ENCODE data around the gene ALOX12B. TPM values are rescaled to one million over a fixed set of nuclear protein-coding genes. Genes with fewer than 3 reads are reported as not detected.
A peak's percentile ranks its signal among the peaks of the same experiment; 100 is the strongest.

Gene ALOX12B
- total and polyA plus RNA-seq, 2 donors (not counting 1 experiment from before 2014, with no cell fraction given): 0.57 to 0.69 TPM

GRCh38 chr17:8120520-8121406, 33.2 kb upstream of the ALOX12B start:
- H3K36me3 ChIP-seq (replicated peaks in 1 of 2; ENCODE audit: control extremely low read depth in 1 of 2, control insufficient read depth in 1 of 2, extremely low read depth in 1 of 2, insufficient read depth in 2 of 2, low read length in 1 of 2): no peaks in the 10 kb centered on the region
- H2AFZ ChIP-seq (ENCODE audit: insufficient read depth, low read depth, low read length, poor library complexity, severe bottlenecking): no peak overlapping the region
- no peaks in the 10 kb centered on the region for H3K9me3 Mint-ChIP-seq (ENCODE audit: insufficient read depth)
- TF ChIP-seq, protein P1, sequence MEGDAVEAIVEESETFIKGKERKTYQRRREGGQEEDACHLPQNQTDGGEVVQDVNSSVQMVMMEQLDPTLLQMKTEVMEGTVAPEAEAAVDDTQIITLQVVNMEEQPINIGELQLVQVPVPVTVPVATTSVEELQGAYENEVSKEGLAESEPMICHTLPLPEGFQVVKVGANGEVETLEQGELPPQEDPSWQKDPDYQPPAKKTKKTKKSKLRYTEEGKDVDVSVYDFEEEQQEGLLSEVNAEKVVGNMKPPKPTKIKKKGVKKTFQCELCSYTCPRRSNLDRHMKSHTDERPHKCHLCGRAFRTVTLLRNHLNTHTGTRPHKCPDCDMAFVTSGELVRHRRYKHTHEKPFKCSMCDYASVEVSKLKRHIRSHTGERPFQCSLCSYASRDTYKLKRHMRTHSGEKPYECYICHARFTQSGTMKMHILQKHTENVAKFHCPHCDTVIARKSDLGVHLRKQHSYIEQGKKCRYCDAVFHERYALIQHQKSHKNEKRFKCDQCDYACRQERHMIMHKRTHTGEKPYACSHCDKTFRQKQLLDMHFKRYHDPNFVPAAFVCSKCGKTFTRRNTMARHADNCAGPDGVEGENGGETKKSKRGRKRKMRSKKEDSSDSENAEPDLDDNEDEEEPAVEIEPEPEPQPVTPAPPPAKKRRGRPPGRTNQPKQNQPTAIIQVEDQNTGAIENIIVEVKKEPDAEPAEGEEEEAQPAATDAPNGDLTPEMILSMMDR (IDR thresholded peaks at IDR 0.05): peak; percentile 50
- TF ChIP-seq EZH2 (IDR thresholded peaks at IDR 0.05; ENCODE audit: borderline replicate concordance, insufficient read depth, low read depth, low read length, poor library complexity, severe bottlenecking): no peak
- CTCF ChIA-PET: interaction anchor here (0.7 to 20.5 kb wide), 22 partner anchors 11 to 298 kb away, joined by 3 to 360 read pairs (median 10); partner anchors contain the start of genes AURKB, BORCS6, CTC1 and PER1
- H3K4me1 ChIP-seq (ENCODE audit: control insufficient read depth in 2 of 2, insufficient read depth in 2 of 2, low read length in 2 of 2): peaks cover 69 to 76% of the 10 kb centered on the region in 2 donors
- peak overlapping the region; percentile 91 for H3K4me2 ChIP-seq (replicated peaks; ENCODE audit: low read depth, low read length, poor library complexity, severe bottlenecking)
- H3K79me2 ChIP-seq (ENCODE audit: control insufficient read depth, insufficient read depth, low read length): no peaks in the 10 kb centered on the region
- H3K27ac ChIP-seq (ENCODE audit: low read length in 2 of 2): no peak overlapping the region
- H3K27ac Mint-ChIP-seq: peak overlapping the region; percentile 97
- H3K4me1 Mint-ChIP-seq: peaks cover 73% of the 10 kb centered on the region
- POLR2A ChIA-PET: interaction anchor here (0.6 to 3.1 kb wide), 9 partner anchors 17 to 127 kb away, joined by 3 to 23 read pairs (median 13); partner anchors contain the start of gene CTC1
- peaks cover 0 to 70% (median 38%) of the 10 kb centered on the region in 4 experiments for H3K27me3 ChIP-seq (replicated peaks in 1 of 4; ENCODE audit: control extremely low read depth in 1 of 4, control insufficient read depth in 3 of 4, insufficient read depth in 4 of 4, low read length in 3 of 4)
- peaks cover 0 to 28% (median 0%) of the 10 kb centered on the region in 3 donors for H3K9me3 ChIP-seq (ENCODE audit: control extremely low read depth in 1 of 3, control insufficient read depth in 2 of 3, insufficient read depth in 1 of 3, low read length in 2 of 3)
- DNase-seq (no peak), ATAC-seq (ENCODE audit: low read depth) (no peak)
- H3K27me3 Mint-ChIP-seq: peaks cover 50% of the 10 kb centered on the region
- H4K20me1 ChIP-seq (ENCODE audit: control insufficient read depth, insufficient read depth, low read length, poor library complexity, severe bottlenecking): peaks cover 34% of the 10 kb centered on the region
- peak overlapping the region; percentile 94 for H3K4me3 Mint-ChIP-seq
- intact Hi-C loops (cut with micrococcal nuclease): no loop called here
- H3K9ac ChIP-seq (ENCODE audit: low read length): peak overlapping the region; percentile 72
- peak overlapping the region; percentile 32 to 85 (median 70) for H3K4me3 ChIP-seq (ENCODE audit: control extremely low read depth in 1 of 5, extremely low read depth in 1 of 5, insufficient read depth in 1 of 5, low read depth in 2 of 5, low read length in 4 of 5)
- WGBS (ENCODE audit: insufficient coverage): 0% methylated on average over 27 of the region's 40 CpGs

Data from B cell (primary cell).